ENCODE measurements around the gene ANO10.

The ANO10 gene

GRCh38 chr3:43537225-43537624, 84.6 kb downstream of the ANO10 start:
- Histone ChIP-seq H2AK5ac (ENCODE audit: low read depth, low read length) (no peak overlapping the region), H4K91ac (ENCODE audit: low read depth, low read length, poor library complexity) (no peak overlapping the region), H3K18ac (ENCODE audit: low read length) (no peak overlapping the region), H3K9me3 (replicated peaks in 1 of 2; ENCODE audit: control insufficient read depth in 2 of 2, insufficient read depth in 1 of 2, low read depth in 1 of 2, low read length in 2 of 2) (no peaks in the 10 kb centered on the region), H3K4me3 (ENCODE audit: low read length in 2 of 2) (no peak overlapping the region), H2BK12ac (ENCODE audit: low read length) (no peak overlapping the region), H2BK5ac (ENCODE audit: low read length) (no peak overlapping the region), H3K9ac (ENCODE audit: low read depth, low read length, poor library complexity) (no peak overlapping the region), H3K36me3 (replicated peaks in 1 of 2; ENCODE audit: control insufficient read depth in 2 of 2, insufficient read depth in 2 of 2, low read length in 2 of 2) (peaks cover 0 to 3% of the 10 kb centered on the region in 2 donors), H3K4me2 (ENCODE audit: insufficient read depth, low read length, poor library complexity, severe bottlenecking) (no peak overlapping the region), H3K23ac (ENCODE audit: low read depth, low read length, poor library complexity) (no peak overlapping the region), H4K8ac (ENCODE audit: low read depth, low read length) (no peak overlapping the region), H3K14ac (ENCODE audit: low read length) (no peak overlapping the region), H2BK15ac (ENCODE audit: low read length) (no peak overlapping the region), H3K27ac (replicated peaks; ENCODE audit: low read length) (no peak overlapping the region), H3K4ac (ENCODE audit: low read length) (no peak overlapping the region), H3K27me3 (ENCODE audit: control insufficient read depth in 3 of 3, insufficient read depth in 3 of 3, low read depth in 1 of 3, low read length in 3 of 3) (no peaks in the 10 kb centered on the region), H3K4me1 (ENCODE audit: control insufficient read depth in 2 of 2, insufficient read depth in 1 of 2, low read depth in 1 of 2, low read length in 2 of 2) (no peaks in the 10 kb centered on the region), H2BK120ac (ENCODE audit: low read depth, low read length) (no peak overlapping the region), H2AFZ (ENCODE audit: low read length) (no peak overlapping the region), H3K79me1 (ENCODE audit: low read depth, low read length) (no peaks in the 10 kb centered on the region)
- DNase-seq (ENCODE audit: low spot score): no peak

GRCh38 chr3:43534675-43535074, 87.1 kb downstream of the ANO10 start:
- no CpG with 5 or more reads among the region's 1 CpG for WGBS, 2 donors (ENCODE audit: extremely low coverage in 2 of 2, insufficient read length in 2 of 2, insufficient replicate concordance in 1 of 2)

GRCh38 chr3:43533009-43533408, 88.8 kb downstream of the ANO10 start:
- DNase-seq (ENCODE audit: low spot score): no peak
- Histone ChIP-seq H3K23ac (ENCODE audit: low read depth, low read length, poor library complexity) (no peak overlapping the region), H3K4me1 (ENCODE audit: control insufficient read depth in 2 of 2, insufficient read depth in 1 of 2, low read depth in 1 of 2, low read length in 2 of 2) (no peaks in the 10 kb centered on the region), H2BK120ac (ENCODE audit: low read depth, low read length) (no peak overlapping the region), H3K18ac (ENCODE audit: low read length) (no peak overlapping the region), H2AFZ (ENCODE audit: low read length) (no peak overlapping the region), H3K27me3 (ENCODE audit: control insufficient read depth in 3 of 3, insufficient read depth in 3 of 3, low read depth in 1 of 3, low read length in 3 of 3) (no peaks in the 10 kb centered on the region), H3K9me3 (replicated peaks in 1 of 2; ENCODE audit: control insufficient read depth in 2 of 2, insufficient read depth in 1 of 2, low read depth in 1 of 2, low read length in 2 of 2) (peaks cover 0 to 3% of the 10 kb centered on the region in 2 donors), H3K14ac (ENCODE audit: low read length) (no peak overlapping the region), H2BK15ac (ENCODE audit: low read length) (no peak overlapping the region), H3K4me3 (ENCODE audit: low read length in 2 of 2) (no peak overlapping the region), H3K4me2 (ENCODE audit: insufficient read depth, low read length, poor library complexity, severe bottlenecking) (no peak overlapping the region), H4K8ac (ENCODE audit: low read depth, low read length) (no peak overlapping the region), H2BK5ac (ENCODE audit: low read length) (no peak overlapping the region), H3K4ac (ENCODE audit: low read length) (no peak overlapping the region), H2AK5ac (ENCODE audit: low read depth, low read length) (no peak overlapping the region), H3K79me1 (ENCODE audit: low read depth, low read length) (peaks cover 2% of the 10 kb centered on the region), H3K36me3 (replicated peaks in 1 of 2; ENCODE audit: control insufficient read depth in 2 of 2, insufficient read depth in 2 of 2, low read length in 2 of 2) (no peaks in the 10 kb centered on the region), H2BK12ac (ENCODE audit: low read length) (no peak overlapping the region), H3K9ac (ENCODE audit: low read depth, low read length, poor library complexity) (no peak overlapping the region), H3K27ac (replicated peaks; ENCODE audit: low read length) (no peak overlapping the region), H4K91ac (ENCODE audit: low read depth, low read length, poor library complexity) (no peak overlapping the region)
- no CpG with 5 or more reads among the region's 3 CpGs for WGBS, 2 donors (ENCODE audit: extremely low coverage in 2 of 2, insufficient read length in 2 of 2, insufficient replicate concordance in 1 of 2)

More at GRCh38 chr3:43534675-43535074, 87.1 kb downstream of the ANO10 start:
- Histone ChIP-seq H3K79me1 (ENCODE audit: low read depth, low read length) (peaks cover 2% of the 10 kb centered on the region), H3K18ac (ENCODE audit: low read length) (no peak overlapping the region), H3K27me3 (ENCODE audit: control insufficient read depth in 3 of 3, insufficient read depth in 3 of 3, low read depth in 1 of 3, low read length in 3 of 3) (no peaks in the 10 kb centered on the region), H3K4ac (ENCODE audit: low read length) (no peak overlapping the region), H4K91ac (ENCODE audit: low read depth, low read length, poor library complexity) (no peak overlapping the region), H3K36me3 (replicated peaks in 1 of 2; ENCODE audit: control insufficient read depth in 2 of 2, insufficient read depth in 2 of 2, low read length in 2 of 2) (peaks cover 0 to 3% of the 10 kb centered on the region in 2 donors), H3K4me3 (ENCODE audit: low read length in 2 of 2) (no peak overlapping the region), H2BK12ac (ENCODE audit: low read length) (no peak overlapping the region), H3K23ac (ENCODE audit: low read depth, low read length, poor library complexity) (no peak overlapping the region), H3K14ac (ENCODE audit: low read length) (no peak overlapping the region), H2BK15ac (ENCODE audit: low read length) (no peak overlapping the region), H3K4me1 (ENCODE audit: control insufficient read depth in 2 of 2, insufficient read depth in 1 of 2, low read depth in 1 of 2, low read length in 2 of 2) (no peaks in the 10 kb centered on the region), H2BK120ac (ENCODE audit: low read depth, low read length) (no peak overlapping the region), H2AFZ (ENCODE audit: low read length) (no peak overlapping the region), H4K8ac (ENCODE audit: low read depth, low read length) (no peak overlapping the region), H3K9ac (ENCODE audit: low read depth, low read length, poor library complexity) (no peak overlapping the region), H2BK5ac (ENCODE audit: low read length) (no peak overlapping the region), H2AK5ac (ENCODE audit: low read depth, low read length) (no peak overlapping the region), H3K9me3 (replicated peaks in 1 of 2; ENCODE audit: control insufficient read depth in 2 of 2, insufficient read depth in 1 of 2, low read depth in 1 of 2, low read length in 2 of 2) (no peaks in the 10 kb centered on the region), H3K4me2 (ENCODE audit: insufficient read depth, low read length, poor library complexity, severe bottlenecking) (no peak overlapping the region), H3K27ac (replicated peaks; ENCODE audit: low read length) (no peak overlapping the region)
- no peak for DNase-seq (ENCODE audit: low spot score)

GRCh38 chr3:43531835-43532234, 90.0 kb downstream of the ANO10 start:
- WGBS, 2 donors (ENCODE audit: extremely low coverage in 2 of 2, insufficient read length in 2 of 2, insufficient replicate concordance in 1 of 2): no CpG with 5 or more reads among the region's 3 CpGs
- no peak overlapping the region for H2BK120ac ChIP-seq (ENCODE audit: low read depth, low read length)
- H3K36me3 ChIP-seq (replicated peaks in 1 of 2; ENCODE audit: control insufficient read depth in 2 of 2, insufficient read depth in 2 of 2, low read length in 2 of 2): no peaks in the 10 kb centered on the region
- H3K18ac ChIP-seq (ENCODE audit: low read length): no peak overlapping the region
- H2AFZ ChIP-seq (ENCODE audit: low read length): no peak overlapping the region
- DNase-seq (ENCODE audit: low spot score): no peak
- H3K27ac ChIP-seq (replicated peaks; ENCODE audit: low read length): no peak overlapping the region
- H3K9ac ChIP-seq (ENCODE audit: low read depth, low read length, poor library complexity): no peak overlapping the region
- no peaks in the 10 kb centered on the region for H3K4me1 ChIP-seq (ENCODE audit: control insufficient read depth in 2 of 2, insufficient read depth in 1 of 2, low read depth in 1 of 2, low read length in 2 of 2)
- no peak overlapping the region for H2BK15ac ChIP-seq (ENCODE audit: low read length)
- no peak overlapping the region for H3K4ac ChIP-seq (ENCODE audit: low read length)
- no peak overlapping the region for H4K91ac ChIP-seq (ENCODE audit: low read depth, low read length, poor library complexity)
- peaks cover 0 to 3% of the 10 kb centered on the region in 2 donors for H3K9me3 ChIP-seq (replicated peaks in 1 of 2; ENCODE audit: control insufficient read depth in 2 of 2, insufficient read depth in 1 of 2, low read depth in 1 of 2, low read length in 2 of 2)
- no peak overlapping the region for H2BK5ac ChIP-seq (ENCODE audit: low read length)
- H4K8ac ChIP-seq (ENCODE audit: low read depth, low read length): no peak overlapping the region
- peaks cover 2% of the 10 kb centered on the region for H3K79me1 ChIP-seq (ENCODE audit: low read depth, low read length)
- H3K23ac ChIP-seq (ENCODE audit: low read depth, low read length, poor library complexity): no peak overlapping the region
- H2AK5ac ChIP-seq (ENCODE audit: low read depth, low read length): no peak overlapping the region
- H3K4me3 ChIP-seq (ENCODE audit: low read length in 2 of 2): no peak overlapping the region
- H2BK12ac ChIP-seq (ENCODE audit: low read length): no peak overlapping the region
- H3K14ac ChIP-seq (ENCODE audit: low read length): no peak overlapping the region
- H3K27me3 ChIP-seq (ENCODE audit: control insufficient read depth in 3 of 3, insufficient read depth in 3 of 3, low read depth in 1 of 3, low read length in 3 of 3): no peaks in the 10 kb centered on the region
- no peak overlapping the region for H3K4me2 ChIP-seq (ENCODE audit: insufficient read depth, low read length, poor library complexity, severe bottlenecking)
